Trophoblast cell (in vitro differentiated cells and primary cell): ENCODE data around the gene TM9SF2.

Experiments used
- DNase-seq, 2 donors: peaks; one replicate each; pipeline ENCODE4 v3.0.0-alpha.2; 2016
- H2AFZ ChIP-seq: 2 replicates; pipeline ENCODE4 v1.6.1; 2013; ENCODE audit warnings: low read length, moderate library complexity, mild to moderate bottlenecking; ENCODE audit not compliant: insufficient read depth, poor library complexity
- H2AK5ac ChIP-seq: 2 replicates; pipeline ENCODE4 v1.6.1; 2013; ENCODE audit warnings: mild to moderate bottlenecking, low read length
- H2BK120ac ChIP-seq: 2 replicates; pipeline ENCODE4 v1.6.1; 2013; ENCODE audit warnings: low read length, mild to moderate bottlenecking, moderate library complexity; ENCODE audit not compliant: insufficient read depth, poor library complexity
- H2BK12ac ChIP-seq: 2 replicates; pipeline ENCODE4 v1.6.1; 2013; ENCODE audit warnings: mild to moderate bottlenecking, low read length, moderate library complexity
- H2BK5ac ChIP-seq: 2 replicates; pipeline ENCODE4 v1.6.1; 2013; ENCODE audit warnings: low read length, low read depth, moderate library complexity, mild to moderate bottlenecking; ENCODE audit not compliant: poor library complexity
- H3K14ac ChIP-seq: 2 replicates; pipeline ENCODE4 v1.6.1; 2013; ENCODE audit warnings: mild to moderate bottlenecking, low read length
- H3K18ac ChIP-seq: 2 replicates; pipeline ENCODE4 v1.6.1; 2013; ENCODE audit warnings: mild to moderate bottlenecking, low read length
- H3K23ac ChIP-seq: 2 replicates; pipeline ENCODE4 v1.6.1; 2013; ENCODE audit warnings: low read length
- H3K27ac ChIP-seq: 2 replicates; pipeline ENCODE4 v1.5.1; 2013; ENCODE audit warnings: low read depth, mild to moderate bottlenecking, inconsistent platforms, low read length, moderate library complexity
- H3K27me3 ChIP-seq: 2 replicates; pipeline ENCODE4 v1.6.1; 2013; ENCODE audit warnings: inconsistent platforms, mild to moderate bottlenecking, low read length, moderate library complexity; ENCODE audit not compliant: insufficient read depth
- H3K36me3 ChIP-seq, 2 experiments: 1 replicate in 1 of 2; 2 replicates in 1 of 2; pipeline ENCODE4 v1.6.1; 2013; ENCODE audit warnings: low read length in 2 of 2, mild to moderate bottlenecking in 2 of 2, moderate library complexity in 1 of 2; ENCODE audit not compliant: insufficient read depth in 2 of 2, control insufficient read depth in 1 of 2
- H3K4ac ChIP-seq: 2 replicates; pipeline ENCODE4 v1.6.1; 2013; ENCODE audit warnings: low read depth, mild to moderate bottlenecking, low read length, moderate library complexity
- H3K4me1 ChIP-seq, 2 experiments: 1 replicate in 1 of 2; 2 replicates in 1 of 2; pipeline ENCODE4 v1.6.1; 2013; ENCODE audit warnings: low read length in 2 of 2, mild to moderate bottlenecking in 2 of 2, moderate library complexity in 1 of 2; ENCODE audit not compliant: insufficient read depth in 2 of 2, control insufficient read depth in 1 of 2
- H3K4me2 ChIP-seq: 2 replicates; pipeline ENCODE4 v1.6.1; 2013; ENCODE audit warnings: inconsistent platforms, mild to moderate bottlenecking, low read length, moderate library complexity
- H3K4me3 ChIP-seq: 2 replicates; pipeline ENCODE4 v1.5.1; 2013; ENCODE audit warnings: mild to moderate bottlenecking, low read depth, low read length, inconsistent platforms
- H3K79me1 ChIP-seq: one replicate; pipeline ENCODE4 v1.6.1; 2013; ENCODE audit warnings: low read length
- H3K79me2 ChIP-seq: 2 replicates; pipeline ENCODE4 v1.6.1; 2013; ENCODE audit warnings: low read length, mild to moderate bottlenecking; ENCODE audit not compliant: control insufficient read depth, insufficient read depth, poor library complexity
- H3K9ac ChIP-seq: 2 replicates; pipeline ENCODE4 v1.6.1; 2013; ENCODE audit warnings: mild to moderate bottlenecking, low read length
- H3K9me3 ChIP-seq: 2 replicates; pipeline ENCODE4 v1.6.1; 2013; ENCODE audit warnings: low read depth, mild to moderate bottlenecking, control low read depth, inconsistent platforms, low read length; ENCODE audit not compliant: insufficient read depth
- H4K12ac ChIP-seq: 2 replicates; pipeline ENCODE4 v1.6.1; 2013; ENCODE audit warnings: low read depth, mild to moderate bottlenecking, low read length, moderate library complexity
- H4K8ac ChIP-seq: 2 replicates; pipeline ENCODE4 v1.6.1; 2013; ENCODE audit warnings: low read depth, mild to moderate bottlenecking, low read length, moderate library complexity
- H4K91ac ChIP-seq: one replicate; pipeline ENCODE4 v1.6.1; 2013; ENCODE audit warnings: low read depth, mild to moderate bottlenecking, low read length, moderate library complexity
- WGBS: extraction: QIAGEN DNeasy Blood & Tissue Kit; methylation state at CpG from one replicate; pipeline ENCODE4 v1.1.7; 2013; ENCODE audit warnings: missing lambda C conversion rate; ENCODE audit not compliant: insufficient read length, insufficient coverage; ENCODE audit errors: extremely low coverage; 5-methylcytosine and 5-hydroxymethylcytosine counted together

Gene TM9SF2

GRCh38 chr13:99542788-99543406 lies 41.6 kb downstream of the TM9SF2 start:
- no peaks in the 10 kb centered on the region for H3K79me2 ChIP-seq
- no peak overlapping the region for H2BK12ac ChIP-seq
- H3K9ac ChIP-seq = no peak overlapping the region
- H3K23ac ChIP-seq = no peak overlapping the region
- no peaks in the 10 kb centered on the region for H3K9me3 ChIP-seq
- H3K36me3 ChIP-seq = peaks cover 27 to 36% of the 10 kb centered on the region in 2 experiments
- H3K14ac ChIP-seq = no peak overlapping the region
- no peak overlapping the region for H3K27ac ChIP-seq
- no peak overlapping the region for H3K4ac ChIP-seq
- no peak overlapping the region for H4K8ac ChIP-seq
- no peak overlapping the region for H3K18ac ChIP-seq
- H3K27me3 ChIP-seq = no peaks in the 10 kb centered on the region
- no peak overlapping the region for H4K12ac ChIP-seq
- WGBS = no CpG with 5 or more reads among the region's 8 CpGs
- H3K4me2 ChIP-seq = no peak overlapping the region
- H4K91ac ChIP-seq = no peak overlapping the region
- H2AFZ ChIP-seq = no peak overlapping the region
- H2AK5ac ChIP-seq = no peak overlapping the region
- no peak overlapping the region for H2BK120ac ChIP-seq
- H2BK5ac ChIP-seq = no peak overlapping the region
- H3K79me1 ChIP-seq = no peaks in the 10 kb centered on the region
- H3K4me3 ChIP-seq = no peak overlapping the region
- no peaks in the 10 kb centered on the region for H3K4me1 ChIP-seq
- no peak for DNase-seq

- H3K4me1 ChIP-seq = no peaks in the 10 kb centered on the region
- H3K79me2 ChIP-seq = no peaks in the 10 kb centered on the region
- H3K9me3 ChIP-seq = no peaks in the 10 kb centered on the region
- H2BK5ac ChIP-seq = no peak overlapping the region
- no peak overlapping the region for H2AK5ac ChIP-seq
- H3K36me3 ChIP-seq = peaks cover 25 to 36% of the 10 kb centered on the region in 2 experiments
- no peak overlapping the region for H4K91ac ChIP-seq
- H3K4me3 ChIP-seq = no peak overlapping the region
- H3K14ac ChIP-seq = no peak overlapping the region
- H3K4me2 ChIP-seq = no peak overlapping the region
- H4K8ac ChIP-seq = no peak overlapping the region
- no peak overlapping the region for H3K27ac ChIP-seq
- DNase-seq = no peak
- H3K27me3 ChIP-seq = no peaks in the 10 kb centered on the region
- H2AFZ ChIP-seq = no peak overlapping the region
- H3K9ac ChIP-seq = no peak overlapping the region
- H2BK120ac ChIP-seq = no peak overlapping the region
- H3K23ac ChIP-seq = no peak overlapping the region
- no peaks in the 10 kb centered on the region for H3K79me1 ChIP-seq
- no peak overlapping the region for H2BK12ac ChIP-seq
- no peak overlapping the region for H3K18ac ChIP-seq
- no CpG with 5 or more reads among the region's 6 CpGs for WGBS
- H3K4ac ChIP-seq = no peak overlapping the region
- no peak overlapping the region for H4K12ac ChIP-seq
Observed at GRCh38 chr13:99545361-99545760, 44.1 kb downstream of the TM9SF2 start.

GRCh38 chr13:99545979-99546378 lies 44.7 kb downstream of the TM9SF2 start:
- no peak overlapping the region for H3K23ac ChIP-seq
- no peak overlapping the region for H4K12ac ChIP-seq
- no peak overlapping the region for H2BK5ac ChIP-seq
- no peak overlapping the region for H4K8ac ChIP-seq
- no peak overlapping the region for H2BK120ac ChIP-seq
- H3K4ac ChIP-seq = no peak overlapping the region
- H2AFZ ChIP-seq = no peak overlapping the region
- no peaks in the 10 kb centered on the region for H3K79me2 ChIP-seq
- no peaks in the 10 kb centered on the region for H3K79me1 ChIP-seq
- WGBS = no CpG with 5 or more reads among the region's 7 CpGs
- H3K4me2 ChIP-seq = no peak overlapping the region
- no peaks in the 10 kb centered on the region for H3K4me1 ChIP-seq
- no peak overlapping the region for H4K91ac ChIP-seq
- no peaks in the 10 kb centered on the region for H3K27me3 ChIP-seq
- H3K14ac ChIP-seq = no peak overlapping the region
- peaks cover 25 to 34% of the 10 kb centered on the region in 2 experiments for H3K36me3 ChIP-seq
- H2AK5ac ChIP-seq = no peak overlapping the region
- no peak for DNase-seq
- no peak overlapping the region for H3K27ac ChIP-seq
- no peak overlapping the region for H3K18ac ChIP-seq
- no peak overlapping the region for H3K9ac ChIP-seq
- no peak overlapping the region for H3K4me3 ChIP-seq
- no peak overlapping the region for H2BK12ac ChIP-seq
- H3K9me3 ChIP-seq = no peaks in the 10 kb centered on the region

GRCh38 chr13:99546878-99547277 lies 45.6 kb downstream of the TM9SF2 start:
- H3K36me3 ChIP-seq = peaks cover 23 to 36% of the 10 kb centered on the region in 2 experiments
- no peaks in the 10 kb centered on the region for H3K27me3 ChIP-seq
- no peak overlapping the region for H3K4me3 ChIP-seq
- H4K8ac ChIP-seq = no peak overlapping the region
- no peak overlapping the region for H2BK5ac ChIP-seq
- H3K18ac ChIP-seq = no peak overlapping the region
- no peak overlapping the region for H4K91ac ChIP-seq
- no peak overlapping the region for H2AFZ ChIP-seq
- H3K4me1 ChIP-seq = no peaks in the 10 kb centered on the region
- no peak overlapping the region for H3K4me2 ChIP-seq
- H3K23ac ChIP-seq = no peak overlapping the region
- no peak overlapping the region for H2BK120ac ChIP-seq
- H3K9me3 ChIP-seq = no peaks in the 10 kb centered on the region
- H3K79me2 ChIP-seq = no peaks in the 10 kb centered on the region
- no peak overlapping the region for H2BK12ac ChIP-seq
- no peak overlapping the region for H4K12ac ChIP-seq
- no peak overlapping the region for H2AK5ac ChIP-seq
- no peak for DNase-seq
- WGBS = no CpG with 5 or more reads among the region's 7 CpGs
- no peak overlapping the region for H3K14ac ChIP-seq
- H3K79me1 ChIP-seq = no peaks in the 10 kb centered on the region
- no peak overlapping the region for H3K27ac ChIP-seq
- no peak overlapping the region for H3K9ac ChIP-seq
- H3K4ac ChIP-seq = no peak overlapping the region
